GM21367 (cell line): ENCODE results near the gene RRAS.

ENCODE experiments used
- ATAC-seq: cut with Tn5 transposase; IDR thresholded peaks from one replicate; pipeline ENCODE4 v1.9.1; 2021; ENCODE audit not compliant: unreplicated experiment

The RRAS gene

GRCh38 chr19:49655570-49656455 lies 15.9 kb upstream of the RRAS start:
- ATAC-seq = no peak

- no peak for ATAC-seq
Measured at GRCh38 chr19:49654581-49654980, 14.6 kb upstream of the RRAS start.

GRCh38 chr19:49653466-49653806 lies 13.5 kb upstream of the RRAS start:
- no peak for ATAC-seq

- ATAC-seq = no peak
Measured at GRCh38 chr19:49652551-49653465, 12.9 kb upstream of the RRAS start.

GRCh38 chr19:49651820-49652550 lies 12.0 kb upstream of the RRAS start:
- no peak for ATAC-seq

- no peak for ATAC-seq
Measured at GRCh38 chr19:49651029-49651819, 11.3 kb upstream of the RRAS start.

GRCh38 chr19:49646586-49646985 lies 6.6 kb upstream of the RRAS start:
- no peak for ATAC-seq

- no peak for ATAC-seq
Measured at GRCh38 chr19:49645995-49646394, 6.1 kb upstream of the RRAS start.

- ATAC-seq = no peak
Measured at GRCh38 chr19:49645592-49645991, 5.6 kb upstream of the RRAS start.

GRCh38 chr19:49643466-49643865 lies 3.5 kb upstream of the RRAS start:
- no peak for ATAC-seq

GRCh38 chr19:49642492-49643035 lies 2.6 kb upstream of the RRAS start:
- ATAC-seq = no peak

GRCh38 chr19:49641688-49642491 lies 1.9 kb upstream of the RRAS start, which contains the start of gene SCAF1:
SCAF1 (plus strand) TSS chr19:49642209; CDS start chr19:49645027, 2,818 bp downstream.
- peak; percentile 42 for ATAC-seq

GRCh38 chr19:49639401-49640112 lies 386 bp downstream of the RRAS start:
- ATAC-seq = no peak

GRCh38 chr19:49637821-49638738 lies 1.9 kb downstream of the RRAS start:
- no peak for ATAC-seq

GRCh38 chr19:49636233-49636932 lies 3.6 kb downstream of the RRAS start:
- no peak for ATAC-seq

GRCh38 chr19:49635530-49636232 lies 4.3 kb downstream of the RRAS start:
- ATAC-seq = no peak
